Amniotic epithelial cell (primary cell): ENCODE results near the gene RPL23.
A peak's percentile ranks its signal among the peaks of the same experiment; 100 is the strongest.

Experiments used
- DNase-seq: peaks from one replicate; pipeline ENCODE4 v3.0.0-alpha.2; 2010; ENCODE audit warnings: low read depth

Gene RPL23

GRCh38 chr17:38883592-38884526 is 30.3 kb upstream of the RPL23 start:
- DNase-seq = peak; percentile 50

- no peak for DNase-seq
Observed at GRCh38 chr17:38882870-38883269, 29.3 kb upstream of the RPL23 start.

GRCh38 chr17:38881600-38882191 is 28.2 kb upstream of the RPL23 start:
- DNase-seq = peak; percentile 96

GRCh38 chr17:38879878-38880665 is 26.6 kb upstream of the RPL23 start:
- DNase-seq = peak; percentile 77

- DNase-seq = no peak
Observed at GRCh38 chr17:38877130-38877851, 23.8 kb upstream of the RPL23 start.

- DNase-seq = no peak
Observed at GRCh38 chr17:38875477-38876075, 22.1 kb upstream of the RPL23 start.

GRCh38 chr17:38874505-38875400 is 21.2 kb upstream of the RPL23 start:
- peak; percentile 46 for DNase-seq

GRCh38 chr17:38873640-38874380 is 20.3 kb upstream of the RPL23 start:
- DNase-seq = no peak

GRCh38 chr17:38872671-38873385 is 19.3 kb upstream of the RPL23 start:
- DNase-seq = no peak

- no peak for DNase-seq
Observed at GRCh38 chr17:38872027-38872511, 18.5 kb upstream of the RPL23 start.

GRCh38 chr17:38871247-38872015 is 17.9 kb upstream of the RPL23 start:
- peak; percentile 80 for DNase-seq

- DNase-seq = no peak
Observed at GRCh38 chr17:38870259-38871165, 17.0 kb upstream of the RPL23 start.

GRCh38 chr17:38869526-38870258 is 16.2 kb upstream of the RPL23 start, which contains the start of gene LASP1:
TSS of gene LASP1 (plus strand) at chr17:38870058. CDS start at chr17:38870190, 132 bp downstream.
- DNase-seq = peak; percentile 79

- DNase-seq = peak; percentile 89
Observed at GRCh38 chr17:38868817-38869525, 15.4 kb upstream of the RPL23 start.
